Neuron (in vitro differentiated cells): Measurements from ENCODE around the gene FAF1.

ENCODE experiments used
- H2AFZ ChIP-seq: one replicate; pipeline ENCODE4 v1.6.1; 2013; ENCODE audit warnings: low read depth, mild to moderate bottlenecking, inconsistent platforms, low read length, moderate library complexity
- H3K27me3 ChIP-seq: one replicate; pipeline ENCODE4 v1.6.1; 2013; ENCODE audit warnings: low read length; ENCODE audit not compliant: insufficient read depth
- H3K36me3 ChIP-seq: one replicate; pipeline ENCODE4 v1.6.1; 2013; ENCODE audit warnings: low read length; ENCODE audit not compliant: insufficient read depth
- H3K4me1 ChIP-seq: one replicate; pipeline ENCODE4 v1.6.1; 2013; ENCODE audit warnings: low read length; ENCODE audit not compliant: insufficient read depth
- H3K4me3 ChIP-seq: 2 replicates; pipeline ENCODE4 v1.5.1; 2013; ENCODE audit warnings: mild to moderate bottlenecking, low read length, moderate library complexity
- H3K9me3 ChIP-seq: one replicate; pipeline ENCODE4 v1.6.1; 2013; ENCODE audit warnings: low read length

FAF1 gene

GRCh38 chr1:50986653-50987052 lies 26.6 kb upstream of the FAF1 start:
- Histone ChIP-seq H3K9me3 (no peaks in the 10 kb centered on the region), H3K27me3 (peaks cover 20% of the 10 kb centered on the region), H2AFZ (no peak overlapping the region), H3K4me1 (no peaks in the 10 kb centered on the region), H3K4me3 (no peak overlapping the region), H3K36me3 (no peaks in the 10 kb centered on the region)

GRCh38 chr1:50985094-50985493 lies 25.0 kb upstream of the FAF1 start:
- H2AFZ ChIP-seq, result no peak overlapping the region
- H3K4me3 ChIP-seq, result no peak overlapping the region
- H3K36me3 ChIP-seq, result no peaks in the 10 kb centered on the region
- H3K4me1 ChIP-seq, result no peaks in the 10 kb centered on the region
- peaks cover 26% of the 10 kb centered on the region for H3K27me3 ChIP-seq
- H3K9me3 ChIP-seq, result no peaks in the 10 kb centered on the region

- Histone ChIP-seq H3K4me3 (no peak overlapping the region), H3K36me3 (no peaks in the 10 kb centered on the region), H3K27me3 (peaks cover 39% of the 10 kb centered on the region), H3K9me3 (no peaks in the 10 kb centered on the region), H2AFZ (no peak overlapping the region), H3K4me1 (peaks cover 4% of the 10 kb centered on the region)
Measured at GRCh38 chr1:50983219-50983802, 23.2 kb upstream of the FAF1 start.

GRCh38 chr1:50982611-50983010 lies 22.5 kb upstream of the FAF1 start:
- H2AFZ ChIP-seq, result no peak overlapping the region
- H3K27me3 ChIP-seq, result peaks cover 43% of the 10 kb centered on the region
- no peaks in the 10 kb centered on the region for H3K9me3 ChIP-seq
- H3K36me3 ChIP-seq, result no peaks in the 10 kb centered on the region
- H3K4me1 ChIP-seq, result peaks cover 10% of the 10 kb centered on the region
- H3K4me3 ChIP-seq, result no peak overlapping the region

GRCh38 chr1:50981741-50982140 lies 21.7 kb upstream of the FAF1 start:
- Histone ChIP-seq H2AFZ (no peak overlapping the region), H3K9me3 (no peaks in the 10 kb centered on the region), H3K27me3 (peaks cover 50% of the 10 kb centered on the region), H3K4me1 (peaks cover 17% of the 10 kb centered on the region), H3K4me3 (no peak overlapping the region), H3K36me3 (no peaks in the 10 kb centered on the region)

- H3K27me3 ChIP-seq, result peaks cover 62% of the 10 kb centered on the region
- peaks cover 20% of the 10 kb centered on the region for H3K4me1 ChIP-seq
- no peaks in the 10 kb centered on the region for H3K36me3 ChIP-seq
- H3K9me3 ChIP-seq, result no peaks in the 10 kb centered on the region
- H3K4me3 ChIP-seq, result no peak overlapping the region
- no peak overlapping the region for H2AFZ ChIP-seq
Measured at GRCh38 chr1:50980505-50980904, 20.4 kb upstream of the FAF1 start.

- H3K36me3 ChIP-seq, result no peaks in the 10 kb centered on the region
- no peak overlapping the region for H3K4me3 ChIP-seq
- H3K4me1 ChIP-seq, result peaks cover 20% of the 10 kb centered on the region
- peaks cover 64% of the 10 kb centered on the region for H3K27me3 ChIP-seq
- H2AFZ ChIP-seq, result no peak overlapping the region
- H3K9me3 ChIP-seq, result no peaks in the 10 kb centered on the region
Measured at GRCh38 chr1:50979937-50980336, 19.9 kb upstream of the FAF1 start.

- H3K4me3 ChIP-seq, result no peak overlapping the region
- H3K27me3 ChIP-seq, result peaks cover 64% of the 10 kb centered on the region
Measured at GRCh38 chr1:50978852-50979781, 19.1 kb upstream of the FAF1 start.

GRCh38 chr1:50978144-50978851 lies 18.2 kb upstream of the FAF1 start:
- Histone ChIP-seq H3K27me3 (peaks cover 56% of the 10 kb centered on the region), H3K4me3 (peak overlapping the region; percentile 54), H3K9me3 (no peaks in the 10 kb centered on the region), H3K36me3 (no peaks in the 10 kb centered on the region), H2AFZ (peak overlapping the region; percentile 98), H3K4me1 (peaks cover 20% of the 10 kb centered on the region)

More at GRCh38 chr1:50978852-50979781, 19.1 kb upstream of the FAF1 start:
- H3K36me3 ChIP-seq, result no peaks in the 10 kb centered on the region
- no peak overlapping the region for H2AFZ ChIP-seq
- H3K4me1 ChIP-seq, result peaks cover 20% of the 10 kb centered on the region
- no peaks in the 10 kb centered on the region for H3K9me3 ChIP-seq

GRCh38 chr1:50977575-50978143 lies 17.6 kb upstream of the FAF1 start:
- Histone ChIP-seq H2AFZ (peak overlapping the region; percentile 98), H3K36me3 (no peaks in the 10 kb centered on the region), H3K27me3 (peaks cover 51% of the 10 kb centered on the region), H3K4me1 (peaks cover 20% of the 10 kb centered on the region), H3K4me3 (peak overlapping the region; percentile 54), H3K9me3 (no peaks in the 10 kb centered on the region)

- Histone ChIP-seq H3K4me1 (peaks cover 21% of the 10 kb centered on the region), H3K4me3 (peak overlapping the region; percentile 54), H3K36me3 (no peaks in the 10 kb centered on the region), H3K9me3 (no peaks in the 10 kb centered on the region), H3K27me3 (peaks cover 47% of the 10 kb centered on the region), H2AFZ (peak overlapping the region; percentile 98)
Measured at GRCh38 chr1:50976890-50977574, 17.0 kb upstream of the FAF1 start.

GRCh38 chr1:50976111-50976889 lies 16.2 kb upstream of the FAF1 start:
- H3K36me3 ChIP-seq, result no peaks in the 10 kb centered on the region
- peak overlapping the region; percentile 54 for H3K4me3 ChIP-seq
- H3K27me3 ChIP-seq, result peaks cover 41% of the 10 kb centered on the region
- H2AFZ ChIP-seq, result no peak overlapping the region
- no peaks in the 10 kb centered on the region for H3K9me3 ChIP-seq
- peaks cover 27% of the 10 kb centered on the region for H3K4me1 ChIP-seq
